GM19043 (cell line): ENCODE results near the gene A1CF.

Experiments used
- ATAC-seq: cut with Tn5 transposase; IDR thresholded peaks from one replicate; pipeline ENCODE4 v1.9.1; 2021; ENCODE audit warnings: low read depth; ENCODE audit not compliant: unreplicated experiment

A1CF gene

GRCh38 chr10:50874723-50875122 is 10.7 kb downstream of the A1CF start:
- no peak for ATAC-seq

- no peak for ATAC-seq
These were observed 19.1 kb downstream of the A1CF start for GRCh38 chr10:50866317-50866716.

DNA sequence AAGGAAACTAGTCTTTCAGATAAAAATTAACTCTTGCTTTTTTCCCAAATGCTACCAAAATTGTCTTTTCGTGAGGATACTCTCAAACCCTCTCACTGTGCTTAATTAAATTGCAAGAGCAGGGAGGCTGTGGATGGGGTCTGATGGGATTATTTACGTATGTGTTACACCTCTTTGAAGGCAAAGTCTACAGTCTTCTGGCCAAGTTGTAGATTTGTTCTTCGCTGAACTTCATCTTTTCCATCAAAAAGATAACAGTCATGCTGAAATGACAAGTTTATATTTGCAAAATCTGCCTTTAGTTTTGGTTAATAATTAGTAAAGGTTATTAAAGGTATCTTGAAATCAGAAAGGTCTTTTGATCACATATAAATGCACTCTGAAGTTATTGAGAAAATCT is 22.7 kb downstream of the A1CF start:
- ATAC-seq: no peak

GRCh38 chr10:50861370-50861769 is 24.1 kb downstream of the A1CF start:
- ATAC-seq: no peak

- no peak for ATAC-seq
These were observed 27.8 kb downstream of the A1CF start for GRCh38 chr10:50857579-50857978.

DNA sequence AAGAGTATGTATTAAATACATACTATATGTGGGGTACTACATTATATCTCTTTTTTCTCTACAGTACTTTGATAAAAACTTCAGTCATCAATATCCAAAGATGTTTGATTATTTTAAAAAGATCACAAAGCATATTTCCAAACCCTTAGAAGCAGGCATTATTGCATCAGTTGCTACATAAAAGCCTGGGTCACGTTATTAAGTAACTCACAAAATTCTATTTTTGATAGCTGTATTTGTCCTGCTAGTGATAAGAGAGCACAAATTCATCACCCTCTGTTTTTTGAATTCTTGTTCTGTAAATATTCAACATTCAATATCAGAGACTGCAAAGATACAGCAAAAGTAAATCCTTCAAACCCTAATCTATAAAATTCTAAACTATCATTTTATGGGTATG is 30.0 kb downstream of the A1CF start:
- no peak for ATAC-seq

DNA sequence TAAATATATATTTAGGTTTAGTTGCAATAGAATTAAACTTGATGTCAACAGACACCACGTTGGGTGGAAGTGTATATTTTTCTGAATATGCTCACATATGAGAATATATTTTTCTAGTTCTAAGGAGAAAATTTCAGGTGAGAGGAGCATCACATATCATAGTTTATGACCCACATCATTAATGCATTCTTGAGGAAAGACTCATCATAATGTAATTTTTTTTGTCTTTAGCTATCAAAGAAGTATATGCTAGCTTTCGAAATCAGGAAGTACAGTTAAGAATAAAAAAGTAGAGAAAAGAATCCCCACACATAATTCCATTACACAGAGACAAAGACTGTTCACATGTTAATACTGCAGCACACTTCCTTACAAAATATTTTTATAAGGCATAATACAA is 30.4 kb downstream of the A1CF start:
- no peak for ATAC-seq

- ATAC-seq: no peak
These were observed 31.9 kb downstream of the A1CF start for GRCh38 chr10:50853557-50853956.

- ATAC-seq: no peak
These were observed 33.3 kb downstream of the A1CF start for GRCh38 chr10:50851884-50852671.

GRCh38 chr10:50850578-50851230 is 34.7 kb downstream of the A1CF start:
- no peak for ATAC-seq

- no peak for ATAC-seq
These were observed 38.7 kb downstream of the A1CF start for GRCh38 chr10:50846753-50847152.

- no peak for ATAC-seq
These were observed 48.3 kb downstream of the A1CF start for GRCh38 chr10:50837095-50837494.

DNA sequence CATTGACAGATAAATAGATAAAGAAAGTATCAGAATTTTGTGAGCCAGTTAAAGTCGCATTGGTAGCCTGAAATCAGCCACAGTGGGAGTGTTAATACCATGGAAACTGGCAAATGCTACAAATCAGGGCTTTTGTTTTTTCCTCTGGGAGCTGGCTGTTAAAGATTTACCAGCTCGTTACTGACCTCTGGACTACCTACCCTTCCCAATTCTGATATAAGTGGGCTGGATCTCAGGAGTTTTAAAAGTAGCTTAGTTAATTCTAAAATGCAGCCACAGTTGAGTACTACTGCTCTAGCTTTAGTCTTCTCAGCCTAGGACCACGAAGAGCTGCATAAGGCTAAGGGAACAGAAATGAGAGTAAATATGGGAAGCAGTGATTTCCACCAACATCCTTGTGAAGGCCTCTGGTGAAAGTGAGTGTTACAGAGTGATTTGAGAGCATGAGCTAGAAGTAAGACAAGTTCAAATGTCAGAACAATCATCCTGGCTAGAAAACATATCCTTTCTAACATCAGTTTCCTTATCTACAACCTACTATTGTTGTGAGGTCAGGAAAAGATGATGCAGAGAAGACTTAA is 53.2 kb downstream of the A1CF start:
- no peak for ATAC-seq

DNA sequence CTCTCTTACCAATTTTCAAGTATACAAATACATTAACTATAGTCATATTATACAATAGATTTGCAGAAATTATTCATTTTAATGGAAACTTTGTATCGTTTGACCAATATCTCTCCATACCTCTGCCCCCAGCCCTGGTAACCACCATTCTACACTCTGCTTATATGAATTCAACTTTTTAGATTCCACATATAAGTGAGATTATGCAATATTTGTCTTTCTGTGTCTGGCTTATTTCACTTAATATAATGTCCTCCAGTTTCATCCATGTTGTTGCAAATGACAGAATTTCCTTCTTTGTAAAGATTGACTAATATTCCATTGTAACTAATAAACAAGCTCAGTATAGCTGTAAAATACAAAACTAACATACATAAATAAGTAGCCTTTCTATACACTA is 55.4 kb downstream of the A1CF start:
- ATAC-seq: no peak

DNA sequence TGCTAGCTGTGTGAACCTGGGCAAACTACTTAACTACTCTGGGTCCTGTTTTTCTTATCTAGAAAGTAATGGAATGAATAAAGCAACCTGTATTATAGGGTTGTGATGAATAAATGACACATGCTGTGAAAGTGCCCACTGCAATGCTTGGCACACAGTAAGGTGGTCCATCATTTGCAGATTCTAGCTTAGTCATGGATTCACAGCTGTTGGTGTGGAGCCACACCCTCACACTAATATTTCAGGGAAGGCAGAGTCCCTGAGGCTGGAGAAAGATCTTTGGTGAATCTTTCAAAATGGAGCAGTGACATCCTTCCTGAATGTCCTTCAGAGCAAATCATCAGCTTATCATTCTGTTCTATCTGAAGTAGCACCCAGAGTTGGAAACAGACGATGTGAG is 60.6 kb downstream of the A1CF start:
- no peak for ATAC-seq

GRCh38 chr10:50823789-50824188 is 61.6 kb downstream of the A1CF start:
- no peak for ATAC-seq

DNA sequence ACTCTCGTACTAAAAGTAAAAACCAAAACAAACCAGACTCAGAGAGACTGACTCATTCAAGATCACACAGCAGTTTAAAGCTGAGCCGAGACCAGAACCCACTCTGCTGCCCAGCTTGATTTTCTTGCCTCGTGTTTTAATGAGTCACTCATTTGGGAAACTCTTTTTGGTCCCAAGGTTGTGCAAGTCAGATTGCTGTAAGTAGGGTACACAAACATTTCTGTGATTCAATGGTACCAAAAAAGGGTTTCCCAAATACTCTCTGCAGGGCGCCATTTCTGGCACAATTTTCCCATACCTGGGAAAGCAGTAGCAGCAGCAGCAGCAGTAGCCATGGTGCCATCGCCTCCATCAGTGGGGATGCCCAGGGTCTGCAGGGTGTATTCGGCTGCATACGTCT is 75.8 kb downstream of the A1CF start:
- no peak for ATAC-seq

DNA sequence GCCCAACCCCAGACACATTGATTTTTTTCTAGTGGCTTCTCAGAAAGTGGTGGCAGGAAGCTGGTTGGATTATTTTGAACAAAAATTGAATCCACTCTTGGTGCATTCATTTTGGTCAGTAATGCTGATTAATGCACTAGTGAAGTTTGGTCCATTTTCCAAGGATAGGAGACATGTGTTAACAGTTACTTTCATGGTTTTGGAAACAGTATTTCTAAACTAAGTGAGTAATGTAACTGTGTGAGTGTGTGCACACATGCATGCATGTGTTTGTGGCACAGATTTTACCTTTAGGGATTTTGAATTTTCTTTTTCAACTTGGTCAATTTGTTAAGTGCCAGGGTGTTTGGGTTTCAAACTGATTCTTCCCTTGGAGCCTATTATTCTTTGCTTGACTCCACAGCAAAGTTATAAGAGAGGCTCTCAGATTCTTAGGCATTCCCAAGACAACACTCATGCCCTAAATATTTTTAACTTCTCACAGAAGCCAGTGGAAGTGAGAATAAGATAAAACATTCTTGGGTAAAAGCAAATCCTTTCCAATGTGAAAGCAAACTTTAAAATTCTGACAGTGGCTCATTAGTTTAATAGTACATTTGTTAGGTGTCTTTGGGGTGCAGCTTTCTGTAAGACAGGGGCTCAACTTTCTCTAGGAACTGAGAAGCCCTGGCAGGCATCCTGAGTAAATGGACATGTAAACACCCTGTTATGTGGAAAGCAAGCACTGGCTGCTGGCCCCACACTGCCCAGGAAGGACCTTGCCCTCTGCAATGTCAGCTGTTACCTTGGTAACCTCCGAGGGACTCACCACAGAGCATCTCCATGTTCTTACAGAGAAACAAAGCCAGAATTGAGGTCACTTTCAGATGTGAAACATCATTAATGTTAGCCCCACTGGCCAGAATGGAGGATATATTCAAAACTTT is 77.3 kb downstream of the A1CF start:
- ATAC-seq: no peak

- ATAC-seq: no peak
These were observed 79.3 kb downstream of the A1CF start for GRCh38 chr10:50805981-50806622.

DNA sequence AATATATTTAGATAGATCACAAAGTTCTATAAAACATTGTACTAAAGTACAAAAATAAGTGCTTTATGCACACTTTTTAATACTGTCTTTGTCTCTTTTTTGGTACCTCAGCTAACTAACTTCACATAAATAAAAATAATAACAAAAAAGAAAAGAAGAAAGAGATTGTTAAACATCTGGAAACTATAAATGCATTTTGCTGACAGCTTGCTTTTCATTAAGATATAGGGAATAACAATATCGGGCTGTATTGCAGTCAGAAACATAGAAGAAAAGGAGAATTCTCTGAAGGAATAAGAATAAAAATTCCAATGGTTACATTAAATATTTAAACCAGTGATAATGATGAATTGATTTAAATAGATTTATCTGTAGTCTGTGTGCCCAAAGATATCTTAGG is 85.8 kb downstream of the A1CF start:
- no peak for ATAC-seq
